HG03025 (cell line): ENCODE data around the gene FOXC2.

Experiments used
- ATAC-seq: cut with Tn5 transposase; IDR thresholded peaks from one replicate; pipeline ENCODE4 v1.9.1; 2021; ENCODE audit warnings: mild to moderate bottlenecking, moderate library complexity; ENCODE audit not compliant: unreplicated experiment, low FRiP score

Gene FOXC2

GRCh38 chr16:86554917-86555703 lies 11.5 kb upstream of the FOXC2 start, which contains the start of gene MTHFSD:
MTHFSD (minus strand) TSS chr16:86555235; CDS start chr16:86555184, 51 bp downstream.
- peak; percentile 85 for ATAC-seq

DNA sequence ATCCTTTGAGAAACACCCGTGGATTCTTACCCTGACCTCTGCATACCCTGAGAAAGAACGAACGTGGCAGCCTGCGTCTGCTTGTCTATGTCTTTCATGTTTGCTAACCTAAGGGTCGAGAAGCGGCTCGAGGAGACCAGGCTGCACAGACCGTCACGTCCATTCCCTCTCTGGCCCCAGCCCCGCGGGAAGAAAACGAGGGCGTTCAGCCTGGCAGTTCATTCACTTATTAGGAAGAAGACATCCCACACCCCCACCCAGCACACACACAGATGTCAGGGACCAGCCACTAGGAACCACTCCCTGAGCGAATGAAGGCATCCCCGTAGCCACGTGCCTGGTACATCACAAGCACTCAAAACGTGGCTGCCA lies 10.9 kb upstream of the FOXC2 start:
- no peak for ATAC-seq

GRCh38 chr16:86556576-86556975 lies 10.1 kb upstream of the FOXC2 start:
- no peak for ATAC-seq

GRCh38 chr16:86557587-86557986 lies 9.0 kb upstream of the FOXC2 start:
- ATAC-seq, result no peak

- ATAC-seq, result no peak
These were observed 8.1 kb upstream of the FOXC2 start for GRCh38 chr16:86558355-86559193.

GRCh38 chr16:86559802-86560305 lies 6.8 kb upstream of the FOXC2 start:
- no peak for ATAC-seq

GRCh38 chr16:86562356-86562755 lies 4.3 kb upstream of the FOXC2 start:
- ATAC-seq, result no peak

- ATAC-seq, result no peak
These were observed 2.9 kb upstream of the FOXC2 start for GRCh38 chr16:86563469-86564345.

- no peak for ATAC-seq
These were observed 1.4 kb upstream of the FOXC2 start for GRCh38 chr16:86565181-86565631.

DNA sequence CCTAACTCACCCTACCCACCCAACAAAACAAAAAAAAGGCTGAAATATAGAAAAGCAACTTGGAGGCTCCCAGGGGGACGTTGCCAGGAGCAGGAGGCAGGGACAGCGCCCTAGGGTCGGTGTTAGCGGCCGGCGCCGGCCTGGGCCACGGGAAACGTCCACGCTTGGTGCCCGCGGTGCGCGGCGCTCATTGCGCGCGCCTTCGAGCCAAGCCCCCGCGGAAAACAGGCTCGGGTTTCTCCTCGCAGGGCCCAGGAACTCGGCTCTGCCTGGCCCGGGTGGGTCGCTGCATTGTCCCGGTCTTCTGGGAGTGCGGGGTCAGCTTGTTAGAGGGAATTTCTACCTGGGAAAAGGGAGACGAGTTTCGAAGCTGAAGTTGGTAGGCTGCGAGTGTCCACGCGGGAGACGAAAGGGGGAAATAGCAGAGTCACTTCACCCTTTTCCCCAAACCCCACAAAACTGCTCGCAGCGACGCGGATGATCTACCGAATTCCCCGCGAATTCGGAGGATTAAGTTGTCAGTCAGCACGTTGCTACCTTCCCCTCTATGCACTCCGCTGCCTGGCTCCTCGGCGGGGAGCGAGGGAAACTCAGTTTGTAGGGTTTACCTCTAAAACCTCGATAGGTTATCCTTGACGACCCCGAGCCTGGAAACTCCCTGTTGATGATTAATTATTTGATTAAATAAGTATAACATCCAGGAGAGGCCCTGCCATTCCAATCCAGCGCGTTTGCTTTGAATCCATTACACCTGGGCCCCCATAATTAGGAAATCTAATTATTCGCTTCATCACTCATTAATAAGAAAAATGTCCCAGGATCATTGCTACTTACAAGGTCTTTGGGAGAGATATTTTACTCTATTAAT lies 751 bp upstream of the FOXC2 start:
- no peak for ATAC-seq

GRCh38 chr16:86566966-86567700 lies 504 bp downstream of the FOXC2 start:
- no peak for ATAC-seq

GRCh38 chr16:86567701-86568581 lies 1.3 kb downstream of the FOXC2 start:
- ATAC-seq, result no peak

DNA sequence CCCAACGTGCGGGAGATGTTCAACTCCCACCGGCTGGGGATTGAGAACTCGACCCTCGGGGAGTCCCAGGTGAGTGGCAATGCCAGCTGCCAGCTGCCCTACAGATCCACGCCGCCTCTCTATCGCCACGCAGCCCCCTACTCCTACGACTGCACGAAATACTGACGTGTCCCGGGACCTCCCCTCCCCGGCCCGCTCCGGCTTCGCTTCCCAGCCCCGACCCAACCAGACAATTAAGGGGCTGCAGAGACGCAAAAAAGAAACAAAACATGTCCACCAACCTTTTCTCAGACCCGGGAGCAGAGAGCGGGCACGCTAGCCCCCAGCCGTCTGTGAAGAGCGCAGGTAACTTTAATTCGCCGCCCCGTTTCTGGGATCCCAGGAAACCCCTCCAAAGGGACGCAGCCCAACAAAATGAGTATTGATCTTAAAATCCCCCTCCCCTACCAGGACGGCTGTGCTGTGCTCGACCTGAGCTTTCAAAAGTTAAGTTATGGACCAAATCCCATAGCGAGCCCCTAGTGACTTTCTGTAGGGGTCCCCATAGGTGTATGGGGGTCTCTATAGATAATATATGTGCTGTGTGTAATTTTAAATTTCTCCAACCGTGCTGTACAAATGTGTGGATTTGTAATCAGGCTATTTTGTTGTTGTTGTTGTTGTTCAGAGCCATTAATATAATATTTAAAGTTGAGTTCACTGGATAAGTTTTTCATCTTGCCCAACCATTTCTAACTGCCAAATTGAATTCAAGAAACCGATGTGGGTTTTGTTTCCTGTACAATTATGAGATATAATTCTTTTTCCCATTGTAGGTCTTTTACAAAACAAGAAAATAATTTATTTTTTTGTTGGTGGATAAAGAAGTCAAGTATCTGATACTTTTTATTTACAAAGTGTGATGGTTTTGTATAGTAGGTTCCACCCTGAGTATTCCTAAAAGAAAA lies 2.3 kb downstream of the FOXC2 start:
- no peak for ATAC-seq

GRCh38 chr16:86569701-86570447 lies 3.2 kb downstream of the FOXC2 start:
- ATAC-seq, result no peak

- ATAC-seq, result no peak
These were observed 4.2 kb downstream of the FOXC2 start for GRCh38 chr16:86570558-86571529.
